Measurements from ENCODE around the gene CENPT.

GRCh38 chr16:67857547-67858233 lies 10.2 kb upstream of the CENPT start:
- TF ChIP-seq CTCF (IDR thresholded peaks at IDR 0.05) (no peak), POLR2A (IDR thresholded peaks at IDR 0.05) (no peak)
